SK-N-SH (cell line): ENCODE data around the gene KRTAP10-10. TPM values are rescaled to one million over a fixed set of nuclear protein-coding genes. Genes with fewer than 3 reads are reported as not detected.

Experiments
- CTCF ChIA-PET: fragments of 300-600, 350-600 bp; formaldehyde crosslinking; extraction: SDS; loops from one replicate; lab custom pipeline; 2021; lab: Yijun Ruan, JAX
- POLR2A ChIA-PET: fragments of 350-600 bp; sonication (Branson Sonifier 250); formaldehyde crosslinking; extraction: SDS; loops from one replicate; lab custom pipeline; 2020; ENCODE audit warnings: antibody characterized with exemption, inconsistent platforms; lab: Yijun Ruan, JAX
- DNase-seq: peaks from one replicate; pipeline ENCODE4 v3.0.0; 2012
- H2AFZ ChIP-seq: fragments of 200-600 bp; sonication (generic); 2 replicates; pipeline ENCODE4 v1.8.1; 2016; ENCODE audit warnings: antibody characterized with exemption, mild to moderate bottlenecking, low read depth
- H3F3A ChIP-seq: fragments of 200-600 bp; sonication (generic); replicated peaks from 2 replicates; pipeline ENCODE3; 2016; ENCODE audit warnings: antibody characterized with exemption, mild to moderate bottlenecking; ENCODE audit not compliant: insufficient read depth
- H3K27ac ChIP-seq, 2 experiments: fragments of 200-500 bp in 1 of 2; fragments of 200-600 bp in 1 of 2; sonication (Bioruptor generic) in 1 of 2; sonication (generic), shearing (Covaris generic) in 1 of 2; 2 replicates each; pipeline versions ENCODE4 v1.5.1 to v1.6.1; 2014 to 2016; ENCODE audit warnings: low read depth in 2 of 2, inconsistent platforms in 1 of 2, low read length in 1 of 2, mild to moderate bottlenecking in 1 of 2, mixed read lengths in 1 of 2
- H3K27me3 ChIP-seq: fragments of 200-600 bp; sonication (generic), shearing (Covaris generic); 2 replicates; pipeline ENCODE4 v1.6.1; 2016; ENCODE audit warnings: mixed run types; ENCODE audit not compliant: insufficient read depth
- H3K36me3 ChIP-seq, 2 experiments: fragments of 200-500 bp in 1 of 2; fragments of 200-600 bp in 1 of 2; sonication (Bioruptor generic) in 1 of 2; sonication (generic) in 1 of 2; replicated peaks in 1 of 2; 2 replicates each; pipeline versions ENCODE3 to v1.5.1; 2014 to 2016; ENCODE audit warnings: low read length in 1 of 2, mild to moderate bottlenecking in 1 of 2; ENCODE audit not compliant: insufficient read depth in 2 of 2, control insufficient read depth in 1 of 2
- H3K4me1 ChIP-seq, 2 experiments: fragments of 200-500 bp in 1 of 2; fragments of 200-600 bp in 1 of 2; sonication (Bioruptor generic) in 1 of 2; sonication (generic), shearing (Covaris generic) in 1 of 2; 2 replicates each; pipeline versions ENCODE4 v1.5.1 to v1.6.1; 2014 to 2016; ENCODE audit warnings: low read depth in 1 of 2, low read length in 1 of 2, mixed run types in 1 of 2; ENCODE audit not compliant: insufficient read depth in 2 of 2, control insufficient read depth in 1 of 2
- H3K4me2 ChIP-seq: fragments of 200-600 bp; sonication (generic), shearing (Covaris generic); 2 replicates; pipeline ENCODE4 v1.6.1; 2017; ENCODE audit warnings: mixed run types
- H3K4me3 ChIP-seq, 2 experiments: fragments of 200-500 bp in 1 of 2; fragments of 200-600 bp in 1 of 2; sonication (Bioruptor generic) in 1 of 2; sonication (generic), shearing (Covaris generic) in 1 of 2; 2 replicates each; pipeline versions ENCODE4 v1.5.1 to v1.8.1; 2014 to 2016; ENCODE audit warnings: low read depth in 2 of 2, inconsistent platforms in 1 of 2, low read length in 1 of 2, mild to moderate bottlenecking in 1 of 2, mixed read lengths in 1 of 2, moderate library complexity in 1 of 2
- H3K79me2 ChIP-seq: fragments of 200-600 bp; sonication (generic); 2 replicates; pipeline ENCODE4 v1.8.1; 2017; ENCODE audit warnings: mild to moderate bottlenecking; ENCODE audit not compliant: insufficient read depth
- H3K9ac ChIP-seq: fragments of 200-600 bp; sonication (generic); 2 replicates; pipeline ENCODE4 v1.6.1; 2017; ENCODE audit warnings: mixed run types
- H3K9me2 ChIP-seq: fragments of 200-600 bp; sonication (generic); 2 replicates; pipeline ENCODE4 v1.6.1; 2017; ENCODE audit warnings: mixed run types
- H3K9me3 ChIP-seq: fragments of 200-600 bp; sonication (generic); 2 replicates; pipeline ENCODE4 v1.6.1; 2017; ENCODE audit warnings: mixed run types, mild to moderate bottlenecking, moderate library complexity
- H4K20me1 ChIP-seq: fragments of 200-600 bp; sonication (generic); 2 replicates; pipeline ENCODE4 v1.6.1; 2017; ENCODE audit warnings: mild to moderate bottlenecking, mixed run types; ENCODE audit not compliant: insufficient read depth
- CHD2 ChIP-seq: fragments of 150-350 bp; IDR thresholded peaks from 2 replicates; pipeline ENCODE4 v1.6.1; 2018; ENCODE audit warnings: low read length; ENCODE audit not compliant: partially characterized antibody
- ELF1 ChIP-seq: IDR thresholded peaks from 2 replicates; pipeline ENCODE4 v1.4.0; 2012
- EP300 ChIP-seq, 2 experiments: IDR thresholded peaks; 2 replicates each; pipeline versions ENCODE4 v1.4.0 to v1.6.1; 2012; ENCODE audit warnings: borderline replicate concordance in 1 of 2, low read depth in 1 of 2, low read length in 1 of 2
- EZH2phosphoT487 ChIP-seq: fragments of 200-600 bp; sonication (generic); IDR thresholded peaks from 2 replicates; pipeline ENCODE4 v1.6.1; 2017; ENCODE audit warnings: low read depth, mixed run types, mild to moderate bottlenecking, antibody characterized with exemption, moderate library complexity, borderline replicate concordance
- FOSL2 ChIP-seq: IDR thresholded peaks from 2 replicates; pipeline ENCODE4 v1.4.0; 2012; ENCODE audit warnings: low read depth, mild to moderate bottlenecking, moderate library complexity, borderline replicate concordance
- GATA2 ChIP-seq: sonication (generic); formaldehyde crosslinking; IDR thresholded peaks from 2 replicates; pipeline ENCODE4 v1.5.0; 2020; ENCODE audit warnings: mild to moderate bottlenecking, missing genetic modification reagents
- JUND ChIP-seq: IDR thresholded peaks from 2 replicates; pipeline ENCODE4 v1.4.0; 2012
- MEF2A ChIP-seq: IDR thresholded peaks from 2 replicates; pipeline ENCODE4 v1.4.0; 2012; ENCODE audit warnings: low read depth, borderline replicate concordance
- MXI1 ChIP-seq: IDR thresholded peaks from 2 replicates; pipeline ENCODE4 v1.6.1; 2012; ENCODE audit warnings: mild to moderate bottlenecking, low read depth, low read length, improper control_type of control experiment
- NRF1 ChIP-seq: IDR thresholded peaks from 2 replicates; pipeline ENCODE4 v1.6.1; 2012; ENCODE audit warnings: low read depth, mild to moderate bottlenecking, low read length
- POLR2AphosphoS5 ChIP-seq: IDR thresholded peaks from 2 replicates; pipeline ENCODE4 v1.6.1; 2012; ENCODE audit warnings: low read depth, low read length
- RAD21 ChIP-seq: IDR thresholded peaks from 2 replicates; pipeline ENCODE4 v1.6.1; 2012; ENCODE audit warnings: mild to moderate bottlenecking, low read length
- RFX5 ChIP-seq: IDR thresholded peaks from 2 replicates; pipeline ENCODE4 v1.6.1; 2012; ENCODE audit warnings: mild to moderate bottlenecking, improper control_type of control experiment, low read length
- RXRA ChIP-seq: IDR thresholded peaks from 2 replicates; pipeline ENCODE4 v1.4.0; 2012; ENCODE audit warnings: low read depth, mild to moderate bottlenecking, borderline replicate concordance
- SMC3 ChIP-seq: IDR thresholded peaks from 2 replicates; pipeline ENCODE4 v1.6.1; 2012; ENCODE audit warnings: low read depth, low read length, improper control_type of control experiment
- TAF1 ChIP-seq: IDR thresholded peaks from 2 replicates; pipeline ENCODE4 v1.6.1; 2012; ENCODE audit warnings: low read depth, mild to moderate bottlenecking, low read length, moderate library complexity, borderline replicate concordance
- TCF12 ChIP-seq: IDR thresholded peaks from 2 replicates; pipeline ENCODE4 v1.4.0; 2012
- YY1 ChIP-seq: IDR thresholded peaks from 2 replicates; pipeline ENCODE4 v1.4.0; 2012; ENCODE audit warnings: low read depth, mild to moderate bottlenecking
- WGBS: methylation state at CpG from one replicate; pipeline ENCODE4 v1.1.6; 2017; ENCODE audit warnings: low lambda C conversion rate; 5-methylcytosine and 5-hydroxymethylcytosine counted together
- polyA plus RNA-seq, 3 experiments: library from polyadenylated mRNA; depleted of rRNA; stranded (reverse); fragments of >200 nt; gene quantifications; 2 replicates each; pipeline ENCODE4 v1.2.3, GENCODE V29; 2012
- TF ChIP-seq, protein P1 (sequence below): fragments of 150-350 bp; IDR thresholded peaks from 2 replicates; pipeline ENCODE4 v1.6.1; 2017; ENCODE audit warnings: antibody characterized with exemption, low read length, low read depth, borderline replicate concordance
- TF ChIP-seq, protein P2 (sequence below): IDR thresholded peaks from 2 replicates; pipeline ENCODE4 v1.4.0; 2012; ENCODE audit warnings: low read depth, borderline replicate concordance
- TF ChIP-seq, protein P3 (sequence below): IDR thresholded peaks from 2 replicates; pipeline ENCODE4 v1.4.0; 2012; ENCODE audit warnings: low read depth
- TF ChIP-seq, protein P4 (sequence below): fragments of 200-600 bp; sonication (generic); IDR thresholded peaks from 2 replicates; pipeline ENCODE4 v1.6.1; 2017; ENCODE audit warnings: antibody characterized with exemption, mild to moderate bottlenecking, moderate library complexity

KRTAP10-10 gene
- polyA plus RNA-seq, 1 of the 3 experiments (the other 2 are of a cell fraction) = not detected

DNA sequence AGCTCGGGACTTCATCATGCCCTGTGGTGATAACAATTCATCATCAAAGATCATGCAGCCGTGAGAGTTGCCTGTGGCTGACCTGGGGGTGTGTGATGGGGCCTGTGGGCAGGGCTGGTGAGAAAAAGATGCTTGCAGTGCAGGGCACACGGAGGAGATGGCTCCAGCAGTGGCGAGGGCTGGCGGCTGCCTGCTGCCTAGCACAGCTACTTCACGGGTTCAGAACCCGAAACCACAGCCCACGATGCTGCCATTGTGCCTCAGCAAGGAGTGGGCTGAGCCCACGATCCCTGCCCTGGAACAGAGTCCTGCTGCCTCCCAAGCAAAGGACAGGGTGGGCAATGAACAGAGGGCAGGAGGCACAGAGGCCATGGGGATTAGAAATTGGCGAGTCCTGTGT is 10.9 kb upstream of the KRTAP10-10 start:
- CTCF ChIA-PET = interaction anchor here (4.4 kb wide), 1 partner anchor 167 kb away, joined by 15 read pairs; no protein-coding TSS in a partner anchor
- H3F3A ChIP-seq = no peaks in the 10 kb centered on the region
- 14% methylated on average over 4 of the region's 10 CpGs for WGBS
- no peaks in the 10 kb centered on the region; a peak in 1 of 4 replicates for H3K4me1 ChIP-seq
- no peaks in the 10 kb centered on the region for H3K9me2 ChIP-seq
- H2AFZ ChIP-seq = no peak overlapping the region
- H4K20me1 ChIP-seq = no peaks in the 10 kb centered on the region
- POLR2A ChIA-PET = no interaction called here
- no peaks in the 10 kb centered on the region for H3K79me2 ChIP-seq
- peaks cover 10% of the 10 kb centered on the region; the same call in 1 of the 2 replicates for H3K9me3 ChIP-seq
- H3K4me3 ChIP-seq = no peak overlapping the region
- DNase-seq = no peak
- H3K27ac ChIP-seq = no peak overlapping the region
- TF ChIP-seq POLR2AphosphoS5 (no peak), JUND (no peak), TAF1 (no peak), EZH2phosphoT487 (no peak), TCF12 (no peak), YY1 (no peak), CHD2 (no peak), MEF2A (no peak)
- TF ChIP-seq, protein P1, sequence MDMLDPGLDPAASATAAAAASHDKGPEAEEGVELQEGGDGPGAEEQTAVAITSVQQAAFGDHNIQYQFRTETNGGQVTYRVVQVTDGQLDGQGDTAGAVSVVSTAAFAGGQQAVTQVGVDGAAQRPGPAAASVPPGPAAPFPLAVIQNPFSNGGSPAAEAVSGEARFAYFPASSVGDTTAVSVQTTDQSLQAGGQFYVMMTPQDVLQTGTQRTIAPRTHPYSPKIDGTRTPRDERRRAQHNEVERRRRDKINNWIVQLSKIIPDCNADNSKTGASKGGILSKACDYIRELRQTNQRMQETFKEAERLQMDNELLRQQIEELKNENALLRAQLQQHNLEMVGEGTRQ = no peak
- TF ChIP-seq, protein P2, sequence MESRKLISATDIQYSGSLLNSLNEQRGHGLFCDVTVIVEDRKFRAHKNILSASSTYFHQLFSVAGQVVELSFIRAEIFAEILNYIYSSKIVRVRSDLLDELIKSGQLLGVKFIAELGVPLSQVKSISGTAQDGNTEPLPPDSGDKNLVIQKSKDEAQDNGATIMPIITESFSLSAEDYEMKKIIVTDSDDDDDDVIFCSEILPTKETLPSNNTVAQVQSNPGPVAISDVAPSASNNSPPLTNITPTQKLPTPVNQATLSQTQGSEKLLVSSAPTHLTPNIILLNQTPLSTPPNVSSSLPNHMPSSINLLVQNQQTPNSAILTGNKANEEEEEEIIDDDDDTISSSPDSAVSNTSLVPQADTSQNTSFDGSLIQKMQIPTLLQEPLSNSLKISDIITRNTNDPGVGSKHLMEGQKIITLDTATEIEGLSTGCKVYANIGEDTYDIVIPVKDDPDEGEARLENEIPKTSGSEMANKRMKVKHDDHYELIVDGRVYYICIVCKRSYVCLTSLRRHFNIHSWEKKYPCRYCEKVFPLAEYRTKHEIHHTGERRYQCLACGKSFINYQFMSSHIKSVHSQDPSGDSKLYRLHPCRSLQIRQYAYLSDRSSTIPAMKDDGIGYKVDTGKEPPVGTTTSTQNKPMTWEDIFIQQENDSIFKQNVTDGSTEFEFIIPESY = no peak
- no peak overlapping the region for H3K9ac ChIP-seq
- peaks cover 0 to 3% of the 10 kb centered on the region in 2 experiments for H3K36me3 ChIP-seq
- H3K4me2 ChIP-seq = no peak overlapping the region
- peaks cover 11% of the 10 kb centered on the region; the same call in 1 of the 2 replicates for H3K27me3 ChIP-seq

DNA sequence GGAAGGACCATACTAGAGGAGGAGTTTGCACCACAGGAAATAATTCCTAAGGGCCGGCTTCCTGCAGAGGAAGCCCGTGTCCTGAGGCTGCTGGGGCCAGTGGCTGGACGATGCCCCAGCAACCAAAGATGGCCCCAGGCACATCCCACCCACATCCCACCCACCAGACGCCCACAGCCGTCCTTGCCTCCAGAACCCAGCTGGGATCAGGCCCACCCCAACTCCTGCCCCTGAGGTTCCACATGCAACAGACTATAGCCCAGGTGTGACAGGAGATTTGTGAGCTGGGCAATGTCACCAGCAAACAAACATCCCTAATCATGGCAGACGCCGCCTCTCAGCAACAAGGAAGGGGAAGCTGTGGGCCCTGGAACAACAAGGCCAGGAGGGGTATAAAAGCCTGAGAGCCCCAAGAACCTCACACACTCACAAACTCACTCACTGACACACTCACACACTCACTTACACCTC is 10.4 kb upstream of the KRTAP10-10 start, which contains the start of gene KRTAP10-9:
TSS of gene KRTAP10-9 (plus strand) at position 421 of the 471 bp plus-strand sequence. CDS start 79 bp downstream, outside the sequence.
- Histone ChIP-seq H3K4me1 (no peaks in the 10 kb centered on the region; a peak in 1 of 4 replicates), H3F3A (no peaks in the 10 kb centered on the region), H3K9ac (no peak within 1 kb of the TSS), H3K27me3 (peaks cover 11% of the 10 kb centered on the region; the same call in 1 of the 2 replicates), H3K9me2 (no peaks in the 10 kb centered on the region), H3K27ac (no peak within 1 kb of the TSS), H2AFZ (no peak within 1 kb of the TSS), H3K79me2 (no peaks in the 10 kb centered on the region), H4K20me1 (no peaks in the 10 kb centered on the region), H3K4me2 (no peak within 1 kb of the TSS), H3K36me3 (peaks cover 0 to 3% of the 10 kb centered on the region in 2 experiments), H3K9me3 (peaks cover 10% of the 10 kb centered on the region; the same call in 1 of the 2 replicates), H3K4me3 (no peak within 1 kb of the TSS)
- ChIA-PET POLR2A (no interaction called here), CTCF (interaction anchor here (4.4 kb wide), 1 partner anchor 167 kb away, joined by 15 read pairs; no protein-coding TSS in a partner anchor)
- DNase-seq = no peak
- 17% methylated on average over 2 of the region's 7 CpGs for WGBS
- TF ChIP-seq, protein P3, sequence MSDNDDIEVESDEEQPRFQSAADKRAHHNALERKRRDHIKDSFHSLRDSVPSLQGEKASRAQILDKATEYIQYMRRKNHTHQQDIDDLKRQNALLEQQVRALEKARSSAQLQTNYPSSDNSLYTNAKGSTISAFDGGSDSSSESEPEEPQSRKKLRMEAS = no peak
- no peak for TF ChIP-seq EP300 (IDR thresholded peaks at IDR 0.05; ENCODE audit: borderline replicate concordance in 1 of 2, low read depth in 1 of 2, low read length in 1 of 2)
- no peak for TF ChIP-seq FOSL2
- TF ChIP-seq, protein P2 = no peak
- no peak for TF ChIP-seq SMC3
- TF ChIP-seq TAF1 = no peak
- TF ChIP-seq RFX5 = no peak
- TF ChIP-seq GATA2 (CRISPR knock-in tag) = no peak
- no peak for TF ChIP-seq RAD21
- TF ChIP-seq ELF1 = no peak
- TF ChIP-seq MXI1 = no peak
- TF ChIP-seq RXRA = no peak
- TF ChIP-seq, protein P4, sequence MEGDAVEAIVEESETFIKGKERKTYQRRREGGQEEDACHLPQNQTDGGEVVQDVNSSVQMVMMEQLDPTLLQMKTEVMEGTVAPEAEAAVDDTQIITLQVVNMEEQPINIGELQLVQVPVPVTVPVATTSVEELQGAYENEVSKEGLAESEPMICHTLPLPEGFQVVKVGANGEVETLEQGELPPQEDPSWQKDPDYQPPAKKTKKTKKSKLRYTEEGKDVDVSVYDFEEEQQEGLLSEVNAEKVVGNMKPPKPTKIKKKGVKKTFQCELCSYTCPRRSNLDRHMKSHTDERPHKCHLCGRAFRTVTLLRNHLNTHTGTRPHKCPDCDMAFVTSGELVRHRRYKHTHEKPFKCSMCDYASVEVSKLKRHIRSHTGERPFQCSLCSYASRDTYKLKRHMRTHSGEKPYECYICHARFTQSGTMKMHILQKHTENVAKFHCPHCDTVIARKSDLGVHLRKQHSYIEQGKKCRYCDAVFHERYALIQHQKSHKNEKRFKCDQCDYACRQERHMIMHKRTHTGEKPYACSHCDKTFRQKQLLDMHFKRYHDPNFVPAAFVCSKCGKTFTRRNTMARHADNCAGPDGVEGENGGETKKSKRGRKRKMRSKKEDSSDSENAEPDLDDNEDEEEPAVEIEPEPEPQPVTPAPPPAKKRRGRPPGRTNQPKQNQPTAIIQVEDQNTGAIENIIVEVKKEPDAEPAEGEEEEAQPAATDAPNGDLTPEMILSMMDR = no peak
- no peak for TF ChIP-seq MEF2A
- TF ChIP-seq NRF1 = no peak
